Frontal cortex (tissue), 4 donors: ENCODE data around the gene IQSEC1. TPM values are rescaled to one million over a fixed set of nuclear protein-coding genes. Genes with fewer than 3 reads are reported as not detected.
A peak's percentile ranks its signal among the peaks of the same experiment; 100 is the strongest.

Experiments
- DNase-seq, 2 donors: peaks; one replicate each; pipeline ENCODE4 v3.0.0; 2012; ENCODE audit warnings: low spot score in 2 of 2
- FAIRE-seq: peaks from 2 replicates; lab custom pipeline; 2012; peaks lifted over from hg19 to GRCh38; lab: Jason Lieb, UNC
- total RNA-seq: library from RNA; depleted of rRNA; stranded (reverse); fragments of >200 nt; gene quantifications from one replicate; pipeline ENCODE4 v1.2.3, GENCODE V29; 2014
- donor health status: control.
- donor health status: control.
- donor health status: control.

IQSEC1 gene
- total RNA-seq, 1 donor from 2014 or later = 14.3 TPM

GRCh38 chr3:12935023-12935860 is 138.0 kb downstream of the IQSEC1 start:
- FAIRE-seq (no peak), DNase-seq (no peak)

GRCh38 chr3:12934431-12934830 is 138.8 kb downstream of the IQSEC1 start:
- DNase-seq (peak; percentile 57 to 72), FAIRE-seq (no peak)

- FAIRE-seq (no peak), DNase-seq (no peak)
Observed at GRCh38 chr3:12933901-12934300, 139.3 kb downstream of the IQSEC1 start.

GRCh38 chr3:12932754-12933153 is 140.5 kb downstream of the IQSEC1 start:
- peak in 1 of 2 donors; percentile 61 for DNase-seq
- no peak for FAIRE-seq

GRCh38 chr3:12932347-12932746 is 140.9 kb downstream of the IQSEC1 start:
- DNase-seq (no peak), FAIRE-seq (no peak)

- FAIRE-seq (no peak), DNase-seq (no peak)
Observed at GRCh38 chr3:12931273-12931905, 141.8 kb downstream of the IQSEC1 start.

- FAIRE-seq (no peak), DNase-seq (no peak)
Observed at GRCh38 chr3:12929801-12930200, 143.4 kb downstream of the IQSEC1 start.

GRCh38 chr3:12926660-12927059 is 146.6 kb downstream of the IQSEC1 start:
- no peak for DNase-seq
- no peak for FAIRE-seq

GRCh38 chr3:12925648-12926047 is 147.6 kb downstream of the IQSEC1 start:
- FAIRE-seq (no peak), DNase-seq (no peak)

- DNase-seq = no peak
- no peak for FAIRE-seq
Observed at GRCh38 chr3:12924437-12924836, 148.8 kb downstream of the IQSEC1 start.

- no peak for FAIRE-seq
Observed at GRCh38 chr3:12922881-12923431, 150.3 kb downstream of the IQSEC1 start.

GRCh38 chr3:12922306-12922705 is 150.9 kb downstream of the IQSEC1 start:
- no peak for DNase-seq
- no peak for FAIRE-seq

More at GRCh38 chr3:12922881-12923431, 150.3 kb downstream of the IQSEC1 start:
- no peak for DNase-seq

GRCh38 chr3:12921736-12922135 is 151.5 kb downstream of the IQSEC1 start:
- DNase-seq (no peak), FAIRE-seq (no peak)

GRCh38 chr3:12920967-12921366 is 152.3 kb downstream of the IQSEC1 start:
- FAIRE-seq (no peak), DNase-seq (no peak)

GRCh38 chr3:12919205-12919604 is 154.0 kb downstream of the IQSEC1 start:
- DNase-seq = no peak
- FAIRE-seq = no peak

GRCh38 chr3:12918231-12918630 is 155.0 kb downstream of the IQSEC1 start:
- DNase-seq (no peak), FAIRE-seq (no peak)

GRCh38 chr3:12916159-12916558 is 157.1 kb downstream of the IQSEC1 start:
- no peak for DNase-seq
- FAIRE-seq = no peak

- DNase-seq (no peak), FAIRE-seq (no peak)
Observed at GRCh38 chr3:12914088-12914487, 159.1 kb downstream of the IQSEC1 start.

GRCh38 chr3:12911881-12912415 is 161.3 kb downstream of the IQSEC1 start:
- DNase-seq (no peak), FAIRE-seq (no peak)

- FAIRE-seq (no peak), DNase-seq (no peak)
Observed at GRCh38 chr3:12910356-12911099, 162.7 kb downstream of the IQSEC1 start.
